ENCODE results near the gene WWTR1.

WWTR1 gene

GRCh38 chr3:149654188-149654601 is 3.6 kb downstream of the WWTR1 start:
- DNase-seq, result no peak

GRCh38 chr3:149653564-149653963 is 4.3 kb downstream of the WWTR1 start:
- no peak for DNase-seq

GRCh38 chr3:149653136-149653535 is 4.7 kb downstream of the WWTR1 start:
- no peak for DNase-seq

GRCh38 chr3:149650828-149651227 is 7.0 kb downstream of the WWTR1 start:
- no peak for DNase-seq

- DNase-seq, result no peak
Observed at GRCh38 chr3:149648525-149648924, 9.3 kb downstream of the WWTR1 start.

- DNase-seq, result no peak
Observed at GRCh38 chr3:149647812-149648211, 10.0 kb downstream of the WWTR1 start.

- DNase-seq, result no peak
Observed at GRCh38 chr3:149647285-149647684, 10.5 kb downstream of the WWTR1 start.

GRCh38 chr3:149646181-149646766 is 11.6 kb downstream of the WWTR1 start:
- DNase-seq, result no peak

- DNase-seq, result no peak
Observed at GRCh38 chr3:149643963-149644362, 13.9 kb downstream of the WWTR1 start.

GRCh38 chr3:149643482-149643798 is 14.4 kb downstream of the WWTR1 start:
- no peak for DNase-seq

- DNase-seq, result no peak
Observed at GRCh38 chr3:149640976-149641728, 16.7 kb downstream of the WWTR1 start.

- no peak for DNase-seq
Observed at GRCh38 chr3:149639093-149639486, 18.7 kb downstream of the WWTR1 start.

- no peak for DNase-seq
Observed at GRCh38 chr3:149638228-149639092, 19.4 kb downstream of the WWTR1 start.

GRCh38 chr3:149635396-149635795 is 22.4 kb downstream of the WWTR1 start:
- no peak for DNase-seq

- no peak for DNase-seq
Observed at GRCh38 chr3:149634573-149634972, 23.3 kb downstream of the WWTR1 start.

GRCh38 chr3:149634072-149634471 is 23.8 kb downstream of the WWTR1 start:
- no peak for DNase-seq

GRCh38 chr3:149632225-149632624 is 25.6 kb downstream of the WWTR1 start:
- no peak for DNase-seq

- DNase-seq, result no peak
Observed at GRCh38 chr3:149630806-149631205, 27.0 kb downstream of the WWTR1 start.

GRCh38 chr3:149628957-149629670 is 28.7 kb downstream of the WWTR1 start:
- no peak for DNase-seq

- DNase-seq, result no peak
Observed at GRCh38 chr3:149626671-149627070, 31.2 kb downstream of the WWTR1 start.

GRCh38 chr3:149625795-149626194 is 32.0 kb downstream of the WWTR1 start:
- DNase-seq, result no peak

GRCh38 chr3:149623824-149624223 is 34.0 kb downstream of the WWTR1 start:
- no peak for DNase-seq

Data from DMS79 treated with DMSO at 0.1 percent for 48 hours (cell line).